ENCODE data around the gene JARID2. TPM values are rescaled to one million over a fixed set of nuclear protein-coding genes. Genes with fewer than 3 reads are reported as not detected.

The JARID2 gene
- polyA plus RNA-seq, 1 donor from 2014 or later = 25.5 TPM

DNA sequence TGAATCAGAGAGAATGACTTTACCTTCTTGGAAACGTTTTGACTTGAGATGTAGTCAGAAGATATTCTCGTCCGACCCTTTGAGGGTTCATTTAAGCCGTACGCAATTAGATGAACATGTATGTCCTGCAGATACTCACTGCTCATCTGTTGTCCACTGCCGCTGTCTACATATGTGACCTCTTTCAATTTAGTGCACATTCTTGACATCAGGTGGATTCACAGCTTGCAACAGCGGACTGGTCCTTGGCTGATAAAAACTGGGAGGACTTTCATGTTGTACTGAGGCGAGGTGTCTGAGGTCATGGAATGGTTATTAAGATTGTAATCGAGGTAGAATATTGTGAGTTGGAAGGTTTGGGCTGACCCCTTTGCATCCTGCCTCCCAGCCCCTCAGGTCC, 194.2 kb downstream of the JARID2 start:
- H4K20me1 ChIP-seq (ENCODE audit: insufficient read depth) = no peaks in the 10 kb centered on the region
- no peak overlapping the region for H2AFZ ChIP-seq (ENCODE audit: low read depth, low read length)
- TF ChIP-seq RAD21 (conservative IDR thresholded peaks at IDR 0.05) = no peak
- H3K4me3 ChIP-seq (ENCODE audit: low read length) = no peak overlapping the region
- H3K27me3 ChIP-seq (ENCODE audit: insufficient read depth, low read depth, low read length) = no peaks in the 10 kb centered on the region
- H3K9me3 ChIP-seq (ENCODE audit: low read length) = no peaks in the 10 kb centered on the region
- peaks cover 2% of the 10 kb centered on the region for H3F3A ChIP-seq (ENCODE audit: insufficient read depth, low read length, poor library complexity, severe bottlenecking)
- peaks cover 58% of the 10 kb centered on the region for H3K79me2 ChIP-seq (replicated peaks; ENCODE audit: insufficient read depth, low read length)
- H3K36me3 ChIP-seq (ENCODE audit: insufficient read depth, low read length) = no peaks in the 10 kb centered on the region
- no peak overlapping the region for H3K27ac ChIP-seq (ENCODE audit: low read length)
- H3K4me2 ChIP-seq (ENCODE audit: low read length) = no peak overlapping the region
- no peaks in the 10 kb centered on the region for H3K9me2 ChIP-seq (ENCODE audit: insufficient read depth, low read length)
- no peak overlapping the region for H3K9ac ChIP-seq (ENCODE audit: low read length)

DNA sequence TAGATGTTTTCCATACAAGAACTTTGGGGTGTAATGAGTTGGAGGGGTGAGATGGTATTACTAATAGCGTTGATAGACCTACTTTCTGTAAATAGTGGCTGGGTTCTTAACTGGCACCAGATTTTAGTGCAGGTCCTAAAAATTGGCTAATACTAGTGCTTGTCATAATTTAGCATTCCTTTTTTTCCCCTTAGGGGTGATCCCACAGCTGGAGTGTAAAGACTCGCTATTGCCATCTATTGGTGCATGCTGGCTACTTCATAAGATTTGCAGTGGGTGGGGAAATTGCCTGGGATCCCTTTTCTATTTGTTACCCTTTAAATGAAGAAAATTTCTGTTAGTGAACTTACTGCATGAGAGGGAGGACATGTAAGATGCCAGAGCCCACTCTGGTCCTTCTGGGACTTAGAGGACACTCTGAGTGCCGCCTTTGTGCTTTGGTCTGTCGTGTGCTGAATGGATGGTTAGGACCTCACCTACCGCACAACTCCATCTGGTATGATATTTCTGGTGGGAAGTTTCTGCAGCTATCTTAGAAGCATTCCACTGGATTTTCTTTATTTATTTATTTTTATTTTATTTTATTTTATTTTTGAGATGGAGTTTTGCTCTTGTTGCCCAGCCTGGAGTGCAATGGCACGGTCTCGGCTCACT, 195.5 kb downstream of the JARID2 start:
- Histone ChIP-seq H4K20me1 (ENCODE audit: insufficient read depth) (no peaks in the 10 kb centered on the region), H3K79me2 (replicated peaks; ENCODE audit: insufficient read depth, low read length) (peaks cover 62% of the 10 kb centered on the region)

More for the DNA sequence above, 195.5 kb downstream of the JARID2 start:
- Histone ChIP-seq H3F3A (ENCODE audit: insufficient read depth, low read length, poor library complexity, severe bottlenecking) (no peaks in the 10 kb centered on the region), H3K36me3 (ENCODE audit: insufficient read depth, low read length) (no peaks in the 10 kb centered on the region), H3K9me2 (ENCODE audit: insufficient read depth, low read length) (no peaks in the 10 kb centered on the region), H3K4me2 (ENCODE audit: low read length) (no peak overlapping the region), H2AFZ (ENCODE audit: low read depth, low read length) (no peak overlapping the region), H3K9ac (ENCODE audit: low read length) (no peak overlapping the region), H3K4me3 (ENCODE audit: low read length) (no peak overlapping the region), H3K27me3 (ENCODE audit: insufficient read depth, low read depth, low read length) (no peaks in the 10 kb centered on the region), H3K9me3 (ENCODE audit: low read length) (no peaks in the 10 kb centered on the region), H3K27ac (ENCODE audit: low read length) (no peak overlapping the region)
- TF ChIP-seq EP300 (conservative IDR thresholded peaks at IDR 0.05; ENCODE audit: poor library complexity, severe bottlenecking) = no peak
- TF ChIP-seq MXI1 (conservative IDR thresholded peaks at IDR 0.05; ENCODE audit: poor library complexity, severe bottlenecking) = no peak
- no peak for TF ChIP-seq POLR2AphosphoS5 (IDR thresholded peaks at IDR 0.05)
- TF ChIP-seq, protein P1, sequence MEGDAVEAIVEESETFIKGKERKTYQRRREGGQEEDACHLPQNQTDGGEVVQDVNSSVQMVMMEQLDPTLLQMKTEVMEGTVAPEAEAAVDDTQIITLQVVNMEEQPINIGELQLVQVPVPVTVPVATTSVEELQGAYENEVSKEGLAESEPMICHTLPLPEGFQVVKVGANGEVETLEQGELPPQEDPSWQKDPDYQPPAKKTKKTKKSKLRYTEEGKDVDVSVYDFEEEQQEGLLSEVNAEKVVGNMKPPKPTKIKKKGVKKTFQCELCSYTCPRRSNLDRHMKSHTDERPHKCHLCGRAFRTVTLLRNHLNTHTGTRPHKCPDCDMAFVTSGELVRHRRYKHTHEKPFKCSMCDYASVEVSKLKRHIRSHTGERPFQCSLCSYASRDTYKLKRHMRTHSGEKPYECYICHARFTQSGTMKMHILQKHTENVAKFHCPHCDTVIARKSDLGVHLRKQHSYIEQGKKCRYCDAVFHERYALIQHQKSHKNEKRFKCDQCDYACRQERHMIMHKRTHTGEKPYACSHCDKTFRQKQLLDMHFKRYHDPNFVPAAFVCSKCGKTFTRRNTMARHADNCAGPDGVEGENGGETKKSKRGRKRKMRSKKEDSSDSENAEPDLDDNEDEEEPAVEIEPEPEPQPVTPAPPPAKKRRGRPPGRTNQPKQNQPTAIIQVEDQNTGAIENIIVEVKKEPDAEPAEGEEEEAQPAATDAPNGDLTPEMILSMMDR (IDR thresholded peaks at IDR 0.05; ENCODE audit: poor library complexity, severe bottlenecking) = peak; percentile 62
- TF ChIP-seq TAF1 (IDR thresholded peaks at IDR 0.05; ENCODE audit: low read depth) = no peak
- TF ChIP-seq, protein P2, sequence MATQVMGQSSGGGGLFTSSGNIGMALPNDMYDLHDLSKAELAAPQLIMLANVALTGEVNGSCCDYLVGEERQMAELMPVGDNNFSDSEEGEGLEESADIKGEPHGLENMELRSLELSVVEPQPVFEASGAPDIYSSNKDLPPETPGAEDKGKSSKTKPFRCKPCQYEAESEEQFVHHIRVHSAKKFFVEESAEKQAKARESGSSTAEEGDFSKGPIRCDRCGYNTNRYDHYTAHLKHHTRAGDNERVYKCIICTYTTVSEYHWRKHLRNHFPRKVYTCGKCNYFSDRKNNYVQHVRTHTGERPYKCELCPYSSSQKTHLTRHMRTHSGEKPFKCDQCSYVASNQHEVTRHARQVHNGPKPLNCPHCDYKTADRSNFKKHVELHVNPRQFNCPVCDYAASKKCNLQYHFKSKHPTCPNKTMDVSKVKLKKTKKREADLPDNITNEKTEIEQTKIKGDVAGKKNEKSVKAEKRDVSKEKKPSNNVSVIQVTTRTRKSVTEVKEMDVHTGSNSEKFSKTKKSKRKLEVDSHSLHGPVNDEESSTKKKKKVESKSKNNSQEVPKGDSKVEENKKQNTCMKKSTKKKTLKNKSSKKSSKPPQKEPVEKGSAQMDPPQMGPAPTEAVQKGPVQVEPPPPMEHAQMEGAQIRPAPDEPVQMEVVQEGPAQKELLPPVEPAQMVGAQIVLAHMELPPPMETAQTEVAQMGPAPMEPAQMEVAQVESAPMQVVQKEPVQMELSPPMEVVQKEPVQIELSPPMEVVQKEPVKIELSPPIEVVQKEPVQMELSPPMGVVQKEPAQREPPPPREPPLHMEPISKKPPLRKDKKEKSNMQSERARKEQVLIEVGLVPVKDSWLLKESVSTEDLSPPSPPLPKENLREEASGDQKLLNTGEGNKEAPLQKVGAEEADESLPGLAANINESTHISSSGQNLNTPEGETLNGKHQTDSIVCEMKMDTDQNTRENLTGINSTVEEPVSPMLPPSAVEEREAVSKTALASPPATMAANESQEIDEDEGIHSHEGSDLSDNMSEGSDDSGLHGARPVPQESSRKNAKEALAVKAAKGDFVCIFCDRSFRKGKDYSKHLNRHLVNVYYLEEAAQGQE (IDR thresholded peaks at IDR 0.05; ENCODE audit: borderline replicate concordance) = no peak
- TF ChIP-seq EZH2 (IDR thresholded peaks at IDR 0.05; ENCODE audit: borderline replicate concordance, insufficient read depth, low read length, poor library complexity, severe bottlenecking) = no peak
- peak; percentile 64 for TF ChIP-seq RAD21 (conservative IDR thresholded peaks at IDR 0.05)
- TF ChIP-seq SMC3 (conservative IDR thresholded peaks at IDR 0.05; ENCODE audit: poor library complexity) = peak; percentile 62
